IMR-90 (cell line): ENCODE data around the gene NPM1. TPM values are rescaled to one million over a fixed set of nuclear protein-coding genes. Genes with fewer than 3 reads are reported as not detected.
A peak's percentile ranks its signal among the peaks of the same experiment; 100 is the strongest.

Source experiments
- ATAC-seq: fragments of 200-7000 bp; cut with Tn5 transposase; 2 replicates; pipeline ENCODE4 v1.9.1; 2020; ENCODE audit warnings: low read depth, mild to moderate bottlenecking, moderate library complexity
- BruUV-seq: library from RNA; stranded (reverse); fragments of 400-500 nt; replicated peaks from 2 replicates; lab custom pipeline; 2021; lab: Mats Ljungman, UMichigan
- CTCF ChIA-PET: fragments of 300-600 bp; formaldehyde crosslinking; extraction: SDS; loops from one replicate; lab custom pipeline; 2021; ENCODE audit warnings: antibody characterized with exemption; lab: Yijun Ruan, JAX
- POLR2A ChIA-PET: fragments of 300-600 bp; sonication (Branson Sonifier 250); formaldehyde crosslinking; loops from one replicate; lab custom pipeline; 2022; ENCODE audit warnings: antibody characterized with exemption; ENCODE audit not compliant: unreplicated experiment; lab: Charles Lee
- DNase-seq: peaks from one replicate; pipeline ENCODE4 v3.0.0; 2013
- H2AFZ ChIP-seq: replicated peaks from 2 replicates; pipeline ENCODE3; 2013; ENCODE audit warnings: low read length, mild to moderate bottlenecking; ENCODE audit not compliant: poor library complexity
- H2AK5ac ChIP-seq: 2 replicates; pipeline ENCODE4 v1.6.1; 2013; ENCODE audit warnings: low read depth, low read length, inconsistent platforms
- H2AK9ac ChIP-seq: replicated peaks from 2 replicates; pipeline ENCODE3; 2013; ENCODE audit warnings: mild to moderate bottlenecking, low read depth, low read length, moderate library complexity; ENCODE audit not compliant: poor library complexity
- H2BK120ac ChIP-seq: 2 replicates; pipeline ENCODE4 v1.6.1; 2013; ENCODE audit warnings: low read depth, low read length, inconsistent platforms
- H2BK15ac ChIP-seq: 3 replicates; pipeline ENCODE4 v1.6.1; 2013; ENCODE audit warnings: low read depth, low read length, inconsistent platforms
- H2BK20ac ChIP-seq: 2 replicates; pipeline ENCODE4 v1.6.1; 2013; ENCODE audit warnings: low read depth, mild to moderate bottlenecking, inconsistent platforms, low read length, moderate library complexity
- H2BK5ac ChIP-seq: 2 replicates; pipeline ENCODE4 v1.6.1; 2013; ENCODE audit warnings: mild to moderate bottlenecking, low read depth, low read length, inconsistent platforms; ENCODE audit not compliant: poor library complexity, severe bottlenecking
- H3K14ac ChIP-seq: replicated peaks from 2 replicates; pipeline ENCODE4 v1.6.1; 2013; ENCODE audit warnings: low read depth, low read length, inconsistent platforms
- H3K18ac ChIP-seq: 2 replicates; pipeline ENCODE4 v1.6.1; 2013; ENCODE audit warnings: low read depth, low read length, control low read depth
- H3K23ac ChIP-seq: 2 replicates; pipeline ENCODE4 v1.6.1; 2013; ENCODE audit warnings: low read depth, low read length, inconsistent platforms
- H3K27ac ChIP-seq: 2 replicates; pipeline ENCODE4 v1.5.1; 2013; ENCODE audit warnings: mild to moderate bottlenecking, control low read depth, low read length; ENCODE audit not compliant: insufficient read depth
- H3K27me3 ChIP-seq: 2 replicates; pipeline ENCODE4 v1.6.1; 2013; ENCODE audit warnings: low read length; ENCODE audit not compliant: control insufficient read depth, insufficient read depth
- H3K36me3 ChIP-seq: 2 replicates; pipeline ENCODE4 v1.6.1; 2013; ENCODE audit warnings: low read length, mixed read lengths; ENCODE audit not compliant: control insufficient read depth, insufficient read depth
- H3K4ac ChIP-seq: 2 replicates; pipeline ENCODE4 v1.6.1; 2013; ENCODE audit warnings: low read depth, low read length, inconsistent platforms
- H3K4me1 ChIP-seq: 2 replicates; pipeline ENCODE4 v1.6.1; 2013; ENCODE audit warnings: low read length, mixed read lengths; ENCODE audit not compliant: control insufficient read depth, insufficient read depth
- H3K4me2 ChIP-seq: 2 replicates; pipeline ENCODE4 v1.6.1; 2013; ENCODE audit warnings: low read depth, mild to moderate bottlenecking, control low read depth, low read length, moderate library complexity
- H3K4me3 ChIP-seq: 2 replicates; pipeline ENCODE4 v1.5.1; 2013; ENCODE audit warnings: low read depth, mild to moderate bottlenecking, control low read depth, low read length, moderate library complexity; ENCODE audit not compliant: insufficient read depth
- H3K56ac ChIP-seq: 2 replicates; pipeline ENCODE4 v1.6.1; 2013; ENCODE audit warnings: low read length, inconsistent platforms; ENCODE audit not compliant: insufficient read depth; ENCODE audit errors: extremely low read depth
- H3K79me1 ChIP-seq, 2 experiments: 2 replicates each; pipeline ENCODE4 v1.6.1; 2013; ENCODE audit warnings: low read length in 2 of 2, inconsistent platforms in 1 of 2, low read depth in 1 of 2
- H3K9ac ChIP-seq: 2 replicates; pipeline ENCODE4 v1.6.1; 2013; ENCODE audit warnings: low read depth, low read length, control low read depth
- H3K9me1 ChIP-seq: 2 replicates; pipeline ENCODE4 v1.6.1; 2013; ENCODE audit warnings: low read length, inconsistent platforms; ENCODE audit not compliant: insufficient read depth
- H3K9me3 ChIP-seq: 2 replicates; pipeline ENCODE4 v1.6.1; 2013; ENCODE audit warnings: low read length; ENCODE audit not compliant: control insufficient read depth, insufficient read depth
- H4K20me1 ChIP-seq: 2 replicates; pipeline ENCODE4 v1.6.1; 2013; ENCODE audit warnings: low read length, inconsistent platforms; ENCODE audit not compliant: insufficient read depth
- H4K5ac ChIP-seq: 2 replicates; pipeline ENCODE4 v1.6.1; 2013; ENCODE audit warnings: mild to moderate bottlenecking, low read depth, low read length, control low read depth
- H4K8ac ChIP-seq, 2 experiments: 2 replicates each; pipeline ENCODE4 v1.6.1; 2013; ENCODE audit warnings: low read depth in 2 of 2, low read length in 2 of 2, control low read depth in 1 of 2, inconsistent platforms in 1 of 2
- H4K91ac ChIP-seq: 2 replicates; pipeline ENCODE4 v1.6.1; 2013; ENCODE audit warnings: low read depth, low read length, inconsistent platforms; ENCODE audit not compliant: insufficient read depth
- BHLHE40 ChIP-seq: fragments of 150-350 bp; IDR thresholded peaks from 2 replicates; pipeline ENCODE4 v1.6.1; 2016; ENCODE audit warnings: mild to moderate bottlenecking, low read depth, low read length
- CEBPB ChIP-seq: IDR thresholded peaks from 2 replicates; pipeline ENCODE4 v1.6.1; 2012; ENCODE audit warnings: low read depth, low read length, improper control_type of control experiment
- CHD1 ChIP-seq: IDR thresholded peaks from 2 replicates; pipeline ENCODE4 v1.6.1; 2012; ENCODE audit warnings: low read depth, low read length, improper control_type of control experiment
- FOS ChIP-seq: fragments of 150-350 bp; IDR thresholded peaks from 2 replicates; pipeline ENCODE4 v1.6.1; 2016; ENCODE audit warnings: low read depth, low read length
- MAFK ChIP-seq: IDR thresholded peaks from 2 replicates; pipeline ENCODE4 v1.6.1; 2012; ENCODE audit warnings: low read depth, low read length, improper control_type of control experiment
- MAZ ChIP-seq: IDR thresholded peaks from 2 replicates; pipeline ENCODE4 v1.6.1; 2012; ENCODE audit warnings: low read depth, mild to moderate bottlenecking, low read length, improper control_type of control experiment, moderate library complexity, borderline replicate concordance
- MXI1 ChIP-seq: IDR thresholded peaks from 2 replicates; pipeline ENCODE4 v1.6.1; 2012; ENCODE audit warnings: low read depth, mild to moderate bottlenecking, low read length, moderate library complexity, borderline replicate concordance
- NFE2L2 ChIP-seq: fragments of 150-350 bp; IDR thresholded peaks from 2 replicates; pipeline ENCODE4 v1.6.1; 2016; ENCODE audit warnings: low read depth, mild to moderate bottlenecking, low read length
- POLR2A ChIP-seq: IDR thresholded peaks from 2 replicates; pipeline ENCODE4 v1.6.1; 2012; ENCODE audit warnings: mild to moderate bottlenecking, low read depth, low read length
- RAD21 ChIP-seq: IDR thresholded peaks from 2 replicates; pipeline ENCODE4 v1.6.1; 2012; ENCODE audit warnings: low read length, improper control_type of control experiment
- RCOR1 ChIP-seq: IDR thresholded peaks from 2 replicates; pipeline ENCODE4 v1.6.1; 2012; ENCODE audit warnings: mild to moderate bottlenecking, low read length, improper control_type of control experiment; ENCODE audit not compliant: insufficient replicate concordance
- RFX5 ChIP-seq: IDR thresholded peaks from 2 replicates; pipeline ENCODE4 v1.8.0; 2012; ENCODE audit warnings: low read depth, mild to moderate bottlenecking, low read length, moderate library complexity
- WGBS, 2 experiments: methylation state at CpG; one replicate each; pipeline versions ENCODE4 v1.1.5 to v1.1.7; 2013; ENCODE audit warnings: missing lambda C conversion rate in 2 of 2; ENCODE audit not compliant: insufficient read length in 1 of 2; ENCODE audit errors: extremely low coverage in 2 of 2; 5-methylcytosine and 5-hydroxymethylcytosine counted together
- dilution Hi-C: fragments of 300-500 bp; cut with HindIII; formaldehyde crosslinking; loops from one replicate; pipeline ENCODE4 v1.14.3; 2018; ENCODE audit warnings: low sequenced_read_pairs; ENCODE audit not compliant: unreplicated experiment
- in situ Hi-C: fragments of 300-500 bp; cut with MboI; formaldehyde crosslinking; loops from 3 replicates; pipeline ENCODE4 v1.14.3; 2019; ENCODE audit warnings: low sequenced_read_pairs, inconsistent platforms, mixed read lengths
- intact Hi-C: fragments of 100-400 bp; cut with micrococcal nuclease; formaldehyde crosslinking; loops from 2 replicates; pipeline ENCODE4 v1.10.0; 2022
- polyA plus RNA-seq, 3 experiments: library from polyadenylated mRNA; depleted of rRNA; stranded (reverse); fragments of >200 nt; gene quantifications; 2 replicates each; pipeline ENCODE4 v1.2.3, GENCODE V29; 2012; ENCODE audit warnings: low replicate concordance in 1 of 3
- total RNA-seq: library from RNA; depleted of rRNA; stranded (reverse); fragments of >200 nt; gene quantifications from 2 replicates; pipeline ENCODE4 v1.2.3, GENCODE V29; 2012
- TF ChIP-seq, protein P1 (sequence below): fragments of 150-350 bp; IDR thresholded peaks from 2 replicates; pipeline ENCODE4 v1.6.1; 2016; ENCODE audit warnings: low read depth, mild to moderate bottlenecking, low read length, moderate library complexity, borderline replicate concordance
- TF ChIP-seq, protein P2 (sequence below): conservative IDR thresholded peaks from 2 replicates; pipeline ENCODE4 v1.5.1; 2012; ENCODE audit warnings: mild to moderate bottlenecking, low read depth, low read length, improper control_type of control experiment

The NPM1 gene
- total and polyA plus RNA-seq, 2 of the 4 experiments (the other 2 are of a cell fraction) = 856 to 929 TPM

- Histone ChIP-seq H3K23ac (no peak overlapping the region), H4K8ac (no peak overlapping the region), H3K56ac (no peak overlapping the region), H3K14ac (no peak overlapping the region), H3K36me3 (no peaks in the 10 kb centered on the region), H4K91ac (no peak overlapping the region), H3K79me1 (no peaks in the 10 kb centered on the region; a peak in 1 of 4 replicates), H3K27me3 (no peaks in the 10 kb centered on the region; the same call in 1 of the 2 replicates), H2AK9ac (peak overlapping the region; percentile 67), H4K20me1 (peaks cover 32% of the 10 kb centered on the region), H3K9me1 (no peaks in the 10 kb centered on the region), H3K4me1 (peaks cover 2% of the 10 kb centered on the region; the same call in 1 of the 2 replicates), H2BK5ac (no peak overlapping the region), H3K18ac (no peak overlapping the region), H3K4me3 (no peak overlapping the region), H3K4ac (no peak overlapping the region), H3K27ac (no peak overlapping the region), H2AFZ (peak overlapping the region; percentile 14), H4K5ac (no peak overlapping the region), H3K9ac (no peak overlapping the region), H3K9me3 (no peaks in the 10 kb centered on the region), H3K4me2 (no peak overlapping the region), H2AK5ac (no peak overlapping the region), H2BK20ac (no peak overlapping the region; the same call in 1 of the 2 replicates), H2BK15ac (no peak overlapping the region), H2BK120ac (no peak overlapping the region)
- dilution Hi-C loops = no loop called here
- in situ Hi-C loops = loop anchor here (25.0 kb wide), 2 partner anchors 766 to 866 kb away; partner anchors contain the start of genes EFCAB9, STK10 and UBTD2
- ATAC-seq (no peak), DNase-seq (no peak)
- 69% methylated on average over 8 of the region's 16 CpGs; no CpG with 5 or more reads in 1 of the 2 experiments for WGBS, 2 experiments
- intact Hi-C loops = loop anchor here (5.0 kb wide), 1 partner anchor 101 kb away; no protein-coding TSS in a partner anchor
- ChIA-PET CTCF (no interaction called here), POLR2A (no interaction called here)
- no TSS peak for BruUV-seq
- TF ChIP-seq CEBPB = no peak
- no peak for TF ChIP-seq POLR2A
- TF ChIP-seq, protein P1, sequence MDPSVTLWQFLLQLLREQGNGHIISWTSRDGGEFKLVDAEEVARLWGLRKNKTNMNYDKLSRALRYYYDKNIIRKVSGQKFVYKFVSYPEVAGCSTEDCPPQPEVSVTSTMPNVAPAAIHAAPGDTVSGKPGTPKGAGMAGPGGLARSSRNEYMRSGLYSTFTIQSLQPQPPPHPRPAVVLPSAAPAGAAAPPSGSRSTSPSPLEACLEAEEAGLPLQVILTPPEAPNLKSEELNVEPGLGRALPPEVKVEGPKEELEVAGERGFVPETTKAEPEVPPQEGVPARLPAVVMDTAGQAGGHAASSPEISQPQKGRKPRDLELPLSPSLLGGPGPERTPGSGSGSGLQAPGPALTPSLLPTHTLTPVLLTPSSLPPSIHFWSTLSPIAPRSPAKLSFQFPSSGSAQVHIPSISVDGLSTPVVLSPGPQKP = no peak
- TF ChIP-seq MAZ = no peak
- no peak for TF ChIP-seq RCOR1
- TF ChIP-seq CHD1 = no peak
- no peak for TF ChIP-seq RAD21
- TF ChIP-seq MXI1 = no peak
- TF ChIP-seq FOS = no peak
- TF ChIP-seq MAFK = no peak
- no peak for TF ChIP-seq RFX5
- TF ChIP-seq, protein P2, sequence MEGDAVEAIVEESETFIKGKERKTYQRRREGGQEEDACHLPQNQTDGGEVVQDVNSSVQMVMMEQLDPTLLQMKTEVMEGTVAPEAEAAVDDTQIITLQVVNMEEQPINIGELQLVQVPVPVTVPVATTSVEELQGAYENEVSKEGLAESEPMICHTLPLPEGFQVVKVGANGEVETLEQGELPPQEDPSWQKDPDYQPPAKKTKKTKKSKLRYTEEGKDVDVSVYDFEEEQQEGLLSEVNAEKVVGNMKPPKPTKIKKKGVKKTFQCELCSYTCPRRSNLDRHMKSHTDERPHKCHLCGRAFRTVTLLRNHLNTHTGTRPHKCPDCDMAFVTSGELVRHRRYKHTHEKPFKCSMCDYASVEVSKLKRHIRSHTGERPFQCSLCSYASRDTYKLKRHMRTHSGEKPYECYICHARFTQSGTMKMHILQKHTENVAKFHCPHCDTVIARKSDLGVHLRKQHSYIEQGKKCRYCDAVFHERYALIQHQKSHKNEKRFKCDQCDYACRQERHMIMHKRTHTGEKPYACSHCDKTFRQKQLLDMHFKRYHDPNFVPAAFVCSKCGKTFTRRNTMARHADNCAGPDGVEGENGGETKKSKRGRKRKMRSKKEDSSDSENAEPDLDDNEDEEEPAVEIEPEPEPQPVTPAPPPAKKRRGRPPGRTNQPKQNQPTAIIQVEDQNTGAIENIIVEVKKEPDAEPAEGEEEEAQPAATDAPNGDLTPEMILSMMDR = no peak
- no peak for TF ChIP-seq NFE2L2
- no peak for TF ChIP-seq BHLHE40
These were observed 33.9 kb downstream of the NPM1 start for GRCh38 chr5:171421331-171422262.
